Panc1 (cell line): ENCODE results near the gene CUTC. TPM values are rescaled to one million over a fixed set of nuclear protein-coding genes. Genes with fewer than 3 reads are reported as not detected.
"Not testable (repeated sequence)": the region's sequence is repeated elsewhere in the genome, so short reads cannot be mapped to it uniquely, and the experiment has no call there.

Experiments
- ATAC-seq: fragments of 200-7000 bp; cut with Tn5 transposase; 2 replicates; pipeline ENCODE4 v1.9.1; 2020; ENCODE audit warnings: mild to moderate bottlenecking, moderate library complexity
- BruUV-seq: library from RNA; stranded (reverse); fragments of 400-500 nt; replicated peaks from 2 replicates; lab custom pipeline; 2021; lab: Mats Ljungman, UMichigan
- CTCF ChIA-PET: fragments of 300-600 bp; sonication (Branson Sonifier 250); formaldehyde crosslinking; loops from one replicate; lab custom pipeline; 2022; ENCODE audit warnings: antibody characterized with exemption; lab: Charles Lee
- POLR2A ChIA-PET: fragments of 300-600 bp; sonication (Branson Sonifier 250); formaldehyde crosslinking; loops from one replicate; lab custom pipeline; 2022; ENCODE audit warnings: antibody characterized with exemption; lab: Charles Lee
- DNase-seq: peaks from one replicate; pipeline ENCODE4 v3.0.0-alpha.2; 2010; ENCODE audit warnings: low read depth, low spot score
- H3K27ac ChIP-seq: 2 replicates; pipeline ENCODE4 v1.5.1; 2011; ENCODE audit warnings: mild to moderate bottlenecking, low read length, inconsistent platforms
- H3K27me3 ChIP-seq: fragments of 200-500 bp; sonication (Bioruptor generic); 2 replicates; pipeline ENCODE4 v1.6.0; 2014; ENCODE audit warnings: low read length, inconsistent platforms; ENCODE audit not compliant: control insufficient read depth, insufficient read depth
- H3K36me3 ChIP-seq: fragments of 200-500 bp; sonication (Bioruptor generic); 2 replicates; pipeline ENCODE4 v1.5.1; 2014; ENCODE audit warnings: inconsistent platforms, mild to moderate bottlenecking, low read length, moderate library complexity; ENCODE audit not compliant: control insufficient read depth, insufficient read depth
- H3K4me1 ChIP-seq: 2 replicates; pipeline ENCODE4 v1.5.1; 2011; ENCODE audit warnings: inconsistent platforms, mild to moderate bottlenecking, low read length, moderate library complexity; ENCODE audit not compliant: control insufficient read depth, insufficient read depth
- H3K4me3 ChIP-seq, 2 experiments: 2 replicates each; pipeline ENCODE4 v1.5.1; 2011 to 2012; ENCODE audit warnings: low read depth in 2 of 2, low read length in 2 of 2, mild to moderate bottlenecking in 2 of 2, inconsistent platforms in 1 of 2, moderate library complexity in 1 of 2
- H3K9me3 ChIP-seq: fragments of 200-500 bp; sonication (Bioruptor generic); 2 replicates; pipeline ENCODE4 v1.5.1; 2014; ENCODE audit warnings: low read depth, mild to moderate bottlenecking, inconsistent platforms, low read length, moderate library complexity; ENCODE audit not compliant: control insufficient read depth, insufficient read depth
- POLR2AphosphoS5 ChIP-seq: IDR thresholded peaks from 2 replicates; pipeline ENCODE4 v1.6.1; 2012; ENCODE audit warnings: mild to moderate bottlenecking, low read depth, low read length, moderate library complexity
- SIN3A ChIP-seq: IDR thresholded peaks from 2 replicates; pipeline ENCODE4 v1.6.1; 2012; ENCODE audit warnings: low read depth, mild to moderate bottlenecking, low read length, moderate library complexity, borderline replicate concordance; ENCODE audit not compliant: insufficient read depth
- TCF7L2 ChIP-seq: IDR thresholded peaks from 2 replicates; pipeline ENCODE4 v1.6.1; 2011; ENCODE audit warnings: mild to moderate bottlenecking, low read depth, low read length, inconsistent platforms
- in situ Hi-C: cut with HindIII; loops from 2 replicates; pipeline ENCODE4 v1.10.0; 2016; ENCODE audit warnings: low sequenced_read_pairs, low pct_unique_long_range_greater_than_20kb
- intact Hi-C: fragments of 100-400 bp; cut with micrococcal nuclease; formaldehyde crosslinking; loops from one replicate; pipeline ENCODE4 v1.10.0; 2022; ENCODE audit not compliant: unreplicated experiment
- total RNA-seq: library from RNA; stranded (reverse); gene quantifications from one replicate; pipeline ENCODE4 v1.2.1, GENCODE V29; 2021; ENCODE audit not compliant: unreplicated experiment
- TF ChIP-seq, protein P1 (sequence below): fragments of 450-650 bp; IDR thresholded peaks from 2 replicates; pipeline ENCODE4 v1.5.1; 2017; ENCODE audit warnings: mild to moderate bottlenecking
- TF ChIP-seq, protein P2 (sequence below), 2 experiments: IDR thresholded peaks; 2 replicates each; pipeline ENCODE4 v1.6.1; 2011 to 2012; ENCODE audit warnings: low read depth in 2 of 2, control low read depth in 1 of 2, low read length in 1 of 2, mild to moderate bottlenecking in 1 of 2, moderate library complexity in 1 of 2; ENCODE audit not compliant: insufficient read depth in 1 of 2

CUTC gene
- total RNA-seq, 1 experiment from 2014 or later = 37.0 TPM

- H3K4me3 ChIP-seq = peak overlapping the region; percentile 92 to 93
- peaks cover 27% of the 10 kb centered on the region for H3K36me3 ChIP-seq
- ATAC-seq = peak; percentile 59
- ChIA-PET CTCF (interaction anchor here (0.7 kb wide), 1 partner anchor 1778 kb away, joined by 3 read pairs; no protein-coding TSS in a partner anchor), POLR2A (interaction anchor here (0.6 to 1.3 kb wide), 2 partner anchors 8 to 72 kb away, joined by 4 to 10 read pairs; partner anchors contain the start of gene ENTPD7)
- TSS peak; percentile 89 for BruUV-seq
- intact Hi-C loops = loop anchor here (2.0 kb wide), 1 partner anchor 47 kb away; no protein-coding TSS in a partner anchor
- no peak for DNase-seq
- H3K27me3 ChIP-seq = no peaks in the 10 kb centered on the region
- H3K9me3 ChIP-seq = no peaks in the 10 kb centered on the region
- TF ChIP-seq POLR2AphosphoS5 (no peak), SIN3A (no peak)
- in situ Hi-C loops = no loop called here
- peaks cover 22% of the 10 kb centered on the region for H3K4me1 ChIP-seq
- peak overlapping the region; percentile 98 for H3K27ac ChIP-seq
Observed at GRCh38 chr10:99731306-99732032, 565 bp upstream of the CUTC start.

DNA sequence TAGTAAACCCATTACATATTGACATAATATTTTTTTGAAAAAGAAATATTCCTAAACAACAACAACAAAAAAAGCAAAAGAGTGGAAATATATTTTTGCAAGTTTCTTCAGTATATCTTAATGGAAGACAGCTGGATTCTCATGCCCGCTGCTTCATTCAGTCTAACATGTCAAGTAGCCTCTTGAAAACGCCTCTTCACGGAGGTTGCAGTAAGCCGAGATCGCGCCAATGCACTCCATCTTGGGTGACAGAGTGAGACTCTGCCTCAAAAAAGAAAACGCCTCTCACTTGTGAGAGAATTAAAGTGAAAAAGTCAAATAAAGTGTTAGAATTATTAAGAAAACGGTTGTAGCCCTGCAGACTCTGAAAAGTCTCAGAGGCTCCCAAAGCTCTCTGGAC lies 1.3 kb downstream of the CUTC start:
- CTCF ChIA-PET = no interaction called here
- Histone ChIP-seq H3K4me1 (peaks cover 22% of the 10 kb centered on the region), H3K36me3 (peaks cover 26% of the 10 kb centered on the region), H3K27ac (peak overlapping the region; percentile 98), H3K4me3 (peak overlapping the region; percentile 92 to 93), H3K27me3 (no peaks in the 10 kb centered on the region), H3K9me3 (no peaks in the 10 kb centered on the region; the same call in 1 of the 2 replicates)
- DNase-seq = no peak
- no peak for ATAC-seq
- BruUV-seq = TSS peak; percentile 79
- in situ Hi-C loops (no loop called here), intact Hi-C loops (loop anchor here (2.0 kb wide), 1 partner anchor 45 kb away; no protein-coding TSS in a partner anchor)
- TF ChIP-seq POLR2AphosphoS5 (no peak), TCF7L2 (no peak), SIN3A (no peak)
- TF ChIP-seq, protein P1, sequence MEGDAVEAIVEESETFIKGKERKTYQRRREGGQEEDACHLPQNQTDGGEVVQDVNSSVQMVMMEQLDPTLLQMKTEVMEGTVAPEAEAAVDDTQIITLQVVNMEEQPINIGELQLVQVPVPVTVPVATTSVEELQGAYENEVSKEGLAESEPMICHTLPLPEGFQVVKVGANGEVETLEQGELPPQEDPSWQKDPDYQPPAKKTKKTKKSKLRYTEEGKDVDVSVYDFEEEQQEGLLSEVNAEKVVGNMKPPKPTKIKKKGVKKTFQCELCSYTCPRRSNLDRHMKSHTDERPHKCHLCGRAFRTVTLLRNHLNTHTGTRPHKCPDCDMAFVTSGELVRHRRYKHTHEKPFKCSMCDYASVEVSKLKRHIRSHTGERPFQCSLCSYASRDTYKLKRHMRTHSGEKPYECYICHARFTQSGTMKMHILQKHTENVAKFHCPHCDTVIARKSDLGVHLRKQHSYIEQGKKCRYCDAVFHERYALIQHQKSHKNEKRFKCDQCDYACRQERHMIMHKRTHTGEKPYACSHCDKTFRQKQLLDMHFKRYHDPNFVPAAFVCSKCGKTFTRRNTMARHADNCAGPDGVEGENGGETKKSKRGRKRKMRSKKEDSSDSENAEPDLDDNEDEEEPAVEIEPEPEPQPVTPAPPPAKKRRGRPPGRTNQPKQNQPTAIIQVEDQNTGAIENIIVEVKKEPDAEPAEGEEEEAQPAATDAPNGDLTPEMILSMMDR = no peak
- TF ChIP-seq, protein P2, sequence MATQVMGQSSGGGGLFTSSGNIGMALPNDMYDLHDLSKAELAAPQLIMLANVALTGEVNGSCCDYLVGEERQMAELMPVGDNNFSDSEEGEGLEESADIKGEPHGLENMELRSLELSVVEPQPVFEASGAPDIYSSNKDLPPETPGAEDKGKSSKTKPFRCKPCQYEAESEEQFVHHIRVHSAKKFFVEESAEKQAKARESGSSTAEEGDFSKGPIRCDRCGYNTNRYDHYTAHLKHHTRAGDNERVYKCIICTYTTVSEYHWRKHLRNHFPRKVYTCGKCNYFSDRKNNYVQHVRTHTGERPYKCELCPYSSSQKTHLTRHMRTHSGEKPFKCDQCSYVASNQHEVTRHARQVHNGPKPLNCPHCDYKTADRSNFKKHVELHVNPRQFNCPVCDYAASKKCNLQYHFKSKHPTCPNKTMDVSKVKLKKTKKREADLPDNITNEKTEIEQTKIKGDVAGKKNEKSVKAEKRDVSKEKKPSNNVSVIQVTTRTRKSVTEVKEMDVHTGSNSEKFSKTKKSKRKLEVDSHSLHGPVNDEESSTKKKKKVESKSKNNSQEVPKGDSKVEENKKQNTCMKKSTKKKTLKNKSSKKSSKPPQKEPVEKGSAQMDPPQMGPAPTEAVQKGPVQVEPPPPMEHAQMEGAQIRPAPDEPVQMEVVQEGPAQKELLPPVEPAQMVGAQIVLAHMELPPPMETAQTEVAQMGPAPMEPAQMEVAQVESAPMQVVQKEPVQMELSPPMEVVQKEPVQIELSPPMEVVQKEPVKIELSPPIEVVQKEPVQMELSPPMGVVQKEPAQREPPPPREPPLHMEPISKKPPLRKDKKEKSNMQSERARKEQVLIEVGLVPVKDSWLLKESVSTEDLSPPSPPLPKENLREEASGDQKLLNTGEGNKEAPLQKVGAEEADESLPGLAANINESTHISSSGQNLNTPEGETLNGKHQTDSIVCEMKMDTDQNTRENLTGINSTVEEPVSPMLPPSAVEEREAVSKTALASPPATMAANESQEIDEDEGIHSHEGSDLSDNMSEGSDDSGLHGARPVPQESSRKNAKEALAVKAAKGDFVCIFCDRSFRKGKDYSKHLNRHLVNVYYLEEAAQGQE (IDR thresholded peaks at IDR 0.05; ENCODE audit: insufficient read depth in 1 of 2, low read depth in 2 of 2, low read length in 1 of 2) = no peak
- POLR2A ChIA-PET = interaction anchor here (0.7 kb wide), 1 partner anchor 32 kb away, joined by 3 read pairs; no protein-coding TSS in a partner anchor

- in situ Hi-C loops, DNase-seq, BruUV-seq, POLR2A ChIA-PET, H3K27me3 ChIP-seq, CTCF ChIA-PET, intact Hi-C loops, ATAC-seq, H3K9me3 ChIP-seq: not testable (repeated sequence)
- Histone ChIP-seq H3K27ac (peak overlapping the region; percentile 98), H3K4me3 (peak overlapping the region in 1 of 2 experiments; percentile 93; a peak in 1 of 4 replicates), H3K4me1 (peaks cover 22% of the 10 kb centered on the region), H3K36me3 (peaks cover 29% of the 10 kb centered on the region)
Observed at GRCh38 chr10:99734111-99734510, 2.1 kb downstream of the CUTC start.
